DND-41 (cell line): ENCODE results near the gene JAKMIP1.
A peak's percentile ranks its signal among the peaks of the same experiment; 100 is the strongest.

Experiments
- ATAC-seq: fragments of 200-7000 bp; cut with Tn5 transposase; 3 replicates; pipeline ENCODE4 v1.9.1; 2021; ENCODE audit warnings: low read depth; ENCODE audit not compliant: insufficient read depth
- DNase-seq: peaks from one replicate; pipeline ENCODE4 v3.0.0-alpha.2; 2020
- H2AFZ ChIP-seq: 2 replicates; pipeline ENCODE4 v1.6.0; 2012; ENCODE audit warnings: low read depth, low read length
- H3K27ac ChIP-seq: 2 replicates; pipeline ENCODE4 v1.5.1; 2012; ENCODE audit warnings: low read length, inconsistent platforms
- H3K27me3 ChIP-seq: fragments of 200-600 bp; sonication (generic); 2 replicates; pipeline ENCODE4 v1.6.0; 2012; ENCODE audit warnings: low read length, mild to moderate bottlenecking, inconsistent platforms; ENCODE audit not compliant: insufficient read depth, poor library complexity
- H3K36me3 ChIP-seq: 2 replicates; pipeline ENCODE4 v1.5.1; 2012; ENCODE audit warnings: low read length, inconsistent platforms; ENCODE audit not compliant: insufficient read depth
- H3K4me1 ChIP-seq: 2 replicates; pipeline ENCODE4 v1.5.1; 2012; ENCODE audit warnings: mild to moderate bottlenecking, low read length; ENCODE audit not compliant: insufficient read depth
- H3K4me2 ChIP-seq: 2 replicates; pipeline ENCODE4 v1.6.0; 2012; ENCODE audit warnings: mild to moderate bottlenecking, moderate library complexity, low read length, inconsistent platforms; ENCODE audit not compliant: insufficient read depth
- H3K4me3 ChIP-seq, 2 experiments: fragments of 200-600 bp in 1 of 2; shearing (Covaris generic) in 1 of 2; 2 replicates each; pipeline ENCODE4 v1.5.1; 2012 to 2016; ENCODE audit warnings: inconsistent platforms in 2 of 2, low read length in 2 of 2, mild to moderate bottlenecking in 2 of 2, low read depth in 1 of 2, moderate library complexity in 1 of 2
- H3K79me2 ChIP-seq: 2 replicates; pipeline ENCODE4 v1.6.0; 2012; ENCODE audit warnings: low read length, inconsistent platforms; ENCODE audit not compliant: insufficient read depth
- H3K9ac ChIP-seq: 2 replicates; pipeline ENCODE4 v1.6.0; 2012; ENCODE audit warnings: low read depth, mild to moderate bottlenecking, inconsistent platforms, low read length, moderate library complexity
- H3K9me3 ChIP-seq: 2 replicates; pipeline ENCODE4 v1.5.1; 2012; ENCODE audit warnings: low read length, moderate library complexity, mild to moderate bottlenecking, inconsistent platforms; ENCODE audit not compliant: insufficient read depth, severe bottlenecking
- H4K20me1 ChIP-seq: 2 replicates; pipeline ENCODE4 v1.6.0; 2012; ENCODE audit warnings: low read length; ENCODE audit not compliant: insufficient read depth
- CTCF ChIP-seq: IDR thresholded peaks from 2 replicates; pipeline ENCODE4 v1.5.1; 2012; ENCODE audit warnings: borderline replicate concordance, low read length, moderate library complexity, mild to moderate bottlenecking; ENCODE audit not compliant: poor library complexity, severe bottlenecking; ENCODE audit errors: extremely low read depth
- EZH2 ChIP-seq: IDR thresholded peaks from 3 replicates; pipeline ENCODE4 v1.6.1; 2012; ENCODE audit warnings: borderline replicate concordance, low read depth, mild to moderate bottlenecking, moderate library complexity, low read length, inconsistent platforms; ENCODE audit not compliant: severe bottlenecking

JAKMIP1 gene

GRCh38 chr4:6192245-6192644 is 8.1 kb downstream of the JAKMIP1 start:
- Histone ChIP-seq H3K27ac (no peak overlapping the region), H3K9me3 (no peaks in the 10 kb centered on the region), H3K4me3 (no peak overlapping the region), H3K36me3 (no peaks in the 10 kb centered on the region), H3K4me2 (no peak overlapping the region), H3K27me3 (no peaks in the 10 kb centered on the region), H4K20me1 (no peaks in the 10 kb centered on the region), H3K79me2 (no peaks in the 10 kb centered on the region), H2AFZ (no peak overlapping the region), H3K9ac (no peak overlapping the region), H3K4me1 (no peaks in the 10 kb centered on the region)
- ATAC-seq (no peak), DNase-seq (no peak)
- no peak for TF ChIP-seq EZH2
- no peak for TF ChIP-seq CTCF

GRCh38 chr4:6191448-6192130 is 8.8 kb downstream of the JAKMIP1 start:
- TF ChIP-seq EZH2: no peak
- no peak for TF ChIP-seq CTCF
- Histone ChIP-seq H3K79me2 (no peaks in the 10 kb centered on the region), H3K9ac (no peak overlapping the region), H3K4me2 (no peak overlapping the region), H3K9me3 (no peaks in the 10 kb centered on the region), H3K27me3 (no peaks in the 10 kb centered on the region), H4K20me1 (no peaks in the 10 kb centered on the region), H3K4me1 (no peaks in the 10 kb centered on the region), H3K27ac (peak overlapping the region; percentile 24; the same call in 1 of the 2 replicates), H3K36me3 (no peaks in the 10 kb centered on the region), H3K4me3 (no peak overlapping the region), H2AFZ (no peak overlapping the region)
- ATAC-seq: no peak; the same call in 2 of the 3 replicates
- DNase-seq: no peak

DNA sequence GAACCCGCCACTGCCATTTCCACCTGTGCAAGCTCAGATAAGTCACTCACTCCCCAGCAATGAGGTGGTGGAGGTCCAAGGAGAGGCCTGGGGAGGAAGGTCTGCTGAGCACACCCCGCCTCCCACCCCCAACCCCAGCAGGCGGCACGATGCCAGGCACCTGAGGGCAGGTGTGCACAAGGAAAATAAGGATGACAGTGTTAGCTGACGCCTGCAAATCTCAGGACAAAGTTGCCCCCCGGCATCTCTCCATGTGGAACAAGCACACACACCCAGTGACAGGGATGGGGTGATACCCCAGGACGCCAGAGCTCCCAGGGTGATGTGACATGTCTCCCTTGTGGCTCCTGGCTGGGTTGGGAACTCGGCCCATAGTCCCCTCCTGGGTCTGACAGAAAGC is 9.9 kb downstream of the JAKMIP1 start:
- no peak for DNase-seq
- Histone ChIP-seq H3K27ac (no peak overlapping the region), H3K4me2 (no peak overlapping the region), H3K9me3 (no peaks in the 10 kb centered on the region), H3K4me3 (no peak overlapping the region), H3K4me1 (peaks cover 8% of the 10 kb centered on the region; the same call in 1 of the 2 replicates), H2AFZ (no peak overlapping the region), H3K27me3 (no peaks in the 10 kb centered on the region), H3K9ac (no peak overlapping the region), H3K79me2 (no peaks in the 10 kb centered on the region), H4K20me1 (no peaks in the 10 kb centered on the region), H3K36me3 (no peaks in the 10 kb centered on the region)
- no peak for ATAC-seq
- TF ChIP-seq CTCF (no peak), EZH2 (no peak)
